PC-9 (cell line): ENCODE data around the gene LRRC46. TPM values are rescaled to one million over a fixed set of nuclear protein-coding genes. Genes with fewer than 3 reads are reported as not detected.

ENCODE experiments used
- BruUV-seq: library from RNA; stranded (reverse); fragments of 400-500 nt; replicated peaks from 2 replicates; lab custom pipeline; 2021; lab: Mats Ljungman, UMichigan
- CTCF ChIA-PET: fragments of 300-600 bp; sonication (Branson Sonifier 250); formaldehyde crosslinking; loops from one replicate; lab custom pipeline; 2022; ENCODE audit warnings: antibody characterized with exemption; lab: Charles Lee
- POLR2A ChIA-PET: fragments of 300-600 bp; sonication (Branson Sonifier 250); formaldehyde crosslinking; loops from one replicate; lab custom pipeline; 2022; ENCODE audit warnings: antibody characterized with exemption; ENCODE audit not compliant: unreplicated experiment; lab: Charles Lee
- DNase-seq, 2 experiments: peaks; one replicate each; pipeline versions ENCODE4 v3.0.0 to v3.0.0-alpha.2; 2015 to 2022; ENCODE audit warnings: mixed read lengths in 1 of 2
- H2AFZ ChIP-seq: fragments of 200-600 bp; sonication (generic); 2 replicates; pipeline ENCODE4 v1.8.1; 2017; ENCODE audit warnings: antibody characterized with exemption
- H3F3A ChIP-seq: fragments of 200-600 bp; sonication (generic); 2 replicates; pipeline ENCODE4 v1.8.1; 2017; ENCODE audit warnings: antibody characterized with exemption, mild to moderate bottlenecking, low read depth; ENCODE audit not compliant: insufficient read depth
- H3K27ac ChIP-seq: fragments of 200-600 bp; sonication (generic); 2 replicates; pipeline ENCODE4 v1.6.1; 2016; ENCODE audit warnings: mixed run types
- H3K27me3 ChIP-seq: fragments of 200-600 bp; sonication (generic); 2 replicates; pipeline ENCODE4 v1.6.1; 2016; ENCODE audit warnings: low read depth, mixed run types; ENCODE audit not compliant: insufficient read depth
- H3K36me3 ChIP-seq: fragments of 200-600 bp; sonication (generic); 2 replicates; pipeline ENCODE4 v1.6.1; 2016; ENCODE audit warnings: low read depth, mixed run types
- H3K4me1 ChIP-seq: fragments of 200-600 bp; sonication (generic); replicated peaks from 2 replicates; pipeline ENCODE4 v1.6.1; 2016; ENCODE audit warnings: mixed run types; ENCODE audit not compliant: insufficient read depth
- H3K4me2 ChIP-seq: fragments of 200-600 bp; sonication (generic); 2 replicates; pipeline ENCODE4 v1.6.1; 2017; ENCODE audit warnings: mixed run types
- H3K4me3 ChIP-seq: fragments of 200-600 bp; sonication (generic); 2 replicates; pipeline ENCODE4 v1.6.1; 2016; ENCODE audit warnings: mixed run types
- H3K79me2 ChIP-seq: fragments of 200-600 bp; sonication (generic); 2 replicates; pipeline ENCODE4 v1.6.1; 2017; ENCODE audit warnings: low read depth, mixed run types
- H3K9me2 ChIP-seq: fragments of 200-600 bp; sonication (generic); 2 replicates; pipeline ENCODE4 v1.8.1; 2017; ENCODE audit warnings: mild to moderate bottlenecking; ENCODE audit not compliant: insufficient read depth
- H3K9me3 ChIP-seq: fragments of 200-600 bp; sonication (generic); 2 replicates; pipeline ENCODE4 v1.8.1; 2016; ENCODE audit warnings: low read depth; ENCODE audit not compliant: insufficient read depth
- H4K20me1 ChIP-seq: fragments of 200-600 bp; sonication (generic); 2 replicates; pipeline ENCODE4 v1.8.1; 2017; ENCODE audit not compliant: insufficient read depth
- CTCF ChIP-seq: fragments of 200-600 bp; sonication (generic); conservative IDR thresholded peaks from 2 replicates; pipeline ENCODE4 v1.6.1; 2017; ENCODE audit warnings: mixed run types, antibody characterized with exemption, mild to moderate bottlenecking, moderate library complexity
- EZH2 ChIP-seq: fragments of 200-600 bp; sonication (generic); IDR thresholded peaks from 2 replicates; pipeline ENCODE4 v1.8.0; 2017; ENCODE audit warnings: antibody characterized with exemption, low read depth
- intact Hi-C: fragments of 100-400 bp; cut with micrococcal nuclease; formaldehyde crosslinking; loops from one replicate; pipeline ENCODE4 v1.10.0; 2022; ENCODE audit not compliant: unreplicated experiment
- total RNA-seq: library from RNA; stranded (reverse); gene quantifications from 2 replicates; pipeline ENCODE4 v1.2.3, GENCODE V29; 2021

The LRRC46 gene
- total RNA-seq, 1 experiment from 2014 or later: 1.9 TPM

DNA sequence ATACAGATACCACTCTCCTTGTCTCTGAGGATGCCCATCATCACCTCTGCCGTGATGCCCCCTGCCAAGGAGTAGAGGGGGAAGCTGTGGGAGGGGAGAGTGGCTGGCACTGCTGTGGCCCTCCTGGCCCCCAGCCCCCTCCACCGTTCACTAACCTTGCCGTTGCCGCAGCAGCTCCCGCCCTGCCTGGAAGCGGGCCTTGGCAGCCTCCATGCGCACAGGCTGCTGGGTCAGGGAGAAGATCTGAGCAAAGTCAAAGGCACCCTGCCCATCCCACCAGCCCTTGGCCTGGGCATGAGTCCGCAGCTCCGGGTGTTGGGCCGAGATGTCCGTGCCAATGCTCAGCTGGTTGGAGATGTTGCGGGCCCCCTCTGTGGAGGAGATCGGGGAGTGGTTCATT is 7.2 kb downstream of the LRRC46 start:
- no TSS peak for BruUV-seq
- no peaks in the 10 kb centered on the region for H3K36me3 ChIP-seq
- POLR2A ChIA-PET: no interaction called here

GRCh38 chr17:47839071-47839470 is 7.6 kb downstream of the LRRC46 start:
- ChIA-PET CTCF (no interaction called here), POLR2A (no interaction called here)
- Histone ChIP-seq H3F3A (peaks cover 34% of the 10 kb centered on the region), H3K9me2 (no peaks in the 10 kb centered on the region), H3K79me2 (peaks cover 20% of the 10 kb centered on the region), H3K36me3 (no peaks in the 10 kb centered on the region), H3K27ac (no peak overlapping the region), H3K9me3 (no peaks in the 10 kb centered on the region), H3K4me1 (peaks cover 41% of the 10 kb centered on the region), H2AFZ (no peak overlapping the region), H3K4me2 (no peak overlapping the region), H4K20me1 (no peaks in the 10 kb centered on the region), H3K4me3 (no peak overlapping the region), H3K27me3 (no peaks in the 10 kb centered on the region)
- no TSS peak for BruUV-seq
- intact Hi-C loops: no loop called here
- TF ChIP-seq CTCF (no peak), EZH2 (no peak)
- DNase-seq: no peak

More for the DNA sequence above, 7.2 kb downstream of the LRRC46 start:
- Histone ChIP-seq H3K79me2 (peaks cover 20% of the 10 kb centered on the region), H3K9me2 (no peaks in the 10 kb centered on the region), H3K9me3 (no peaks in the 10 kb centered on the region), H3K27ac (no peak overlapping the region), H4K20me1 (no peaks in the 10 kb centered on the region), H2AFZ (no peak overlapping the region), H3F3A (peaks cover 30% of the 10 kb centered on the region), H3K27me3 (no peaks in the 10 kb centered on the region), H3K4me2 (no peak overlapping the region), H3K4me1 (peaks cover 36% of the 10 kb centered on the region), H3K4me3 (no peak overlapping the region)
- intact Hi-C loops: no loop called here
- no peak for DNase-seq
- TF ChIP-seq CTCF (no peak), EZH2 (no peak)
- CTCF ChIA-PET: no interaction called here

DNA sequence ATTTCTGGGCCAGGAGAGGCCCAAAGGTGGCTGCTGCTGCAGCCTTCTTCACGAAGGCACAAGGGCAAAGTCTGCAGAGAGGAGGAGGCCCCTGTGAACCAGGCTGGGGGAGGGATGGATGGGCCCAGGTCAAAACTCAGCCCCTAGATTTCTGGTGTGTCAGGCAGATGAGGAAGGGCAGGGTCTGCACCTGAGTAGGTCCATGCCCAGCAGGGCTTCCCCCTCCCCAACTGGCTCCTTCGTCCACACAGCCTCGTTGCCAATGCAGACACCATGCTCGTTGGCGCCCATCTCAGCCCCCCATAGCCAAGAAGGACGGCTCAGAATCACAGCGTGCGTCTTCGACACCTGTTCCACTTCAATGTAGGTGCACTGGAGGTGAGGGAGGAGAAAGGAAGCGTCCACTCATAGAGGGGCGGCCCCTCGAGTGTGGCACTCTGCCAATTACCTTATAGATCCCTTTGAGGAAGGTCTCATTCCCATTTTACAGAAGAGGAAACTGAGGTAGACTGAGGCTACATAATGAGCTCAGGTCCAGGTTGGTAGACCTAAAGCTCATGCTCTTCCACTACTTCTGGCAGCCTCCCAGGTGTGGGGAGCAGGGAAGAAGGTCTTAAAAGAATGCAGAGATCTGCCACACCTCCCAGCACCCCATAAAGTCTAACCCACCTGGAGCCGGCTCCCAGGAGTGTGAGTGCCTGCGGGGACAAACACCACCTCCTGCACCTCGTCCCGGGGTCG is 8.7 kb downstream of the LRRC46 start:
- Histone ChIP-seq H3K4me1 (peaks cover 52% of the 10 kb centered on the region), H3K9me2 (no peaks in the 10 kb centered on the region), H3K27ac (no peak overlapping the region), H3K79me2 (peaks cover 23% of the 10 kb centered on the region), H3F3A (peaks cover 34% of the 10 kb centered on the region), H3K27me3 (no peaks in the 10 kb centered on the region), H3K4me3 (peak overlapping the region; percentile 85), H4K20me1 (no peaks in the 10 kb centered on the region), H3K36me3 (no peaks in the 10 kb centered on the region), H3K9me3 (no peaks in the 10 kb centered on the region), H2AFZ (peak overlapping the region; percentile 99), H3K4me2 (peak overlapping the region; percentile 99)
- DNase-seq: no peak
- ChIA-PET CTCF (interaction anchor here (0.8 to 1.9 kb wide), 3 partner anchors 49 to 131 kb away, joined by 3 to 11 read pairs (median 4); partner anchors contain the start of gene CDK5RAP3), POLR2A (interaction anchor here (0.6 to 0.7 kb wide), 3 partner anchors 28 to 216 kb away, joined by 4 to 6 read pairs (median 5); no protein-coding TSS in a partner anchor)
- TSS peak; percentile 33 for BruUV-seq
- intact Hi-C loops: loop anchor here (2.0 kb wide), 1 partner anchor 131 kb away; the partner anchor contains the start of gene CDK5RAP3
- TF ChIP-seq EZH2 (no peak), CTCF (no peak)
